ENCODE results near the gene PILRB.

DNA sequence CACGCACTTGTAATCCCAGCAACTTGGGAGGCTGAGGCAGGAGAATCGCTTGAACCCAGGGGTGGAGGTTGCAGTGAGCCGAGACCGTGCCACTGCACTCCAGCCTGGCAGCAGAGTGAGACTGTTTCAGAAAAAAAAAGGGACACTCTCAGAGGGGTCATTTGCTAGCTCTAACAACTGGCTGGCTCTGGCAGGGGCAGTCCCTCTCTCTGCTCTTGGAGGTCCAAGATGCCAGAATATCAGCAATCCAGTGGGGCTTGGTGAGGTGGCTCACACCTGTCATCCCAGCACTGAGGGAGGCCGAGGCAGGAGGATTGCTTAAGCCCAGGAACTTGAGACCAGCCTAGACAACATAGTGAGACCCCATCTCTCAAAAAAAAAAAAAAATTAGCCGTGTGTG lies 12.8 kb downstream of the PILRB start:
- TF ChIP-seq, protein P1, sequence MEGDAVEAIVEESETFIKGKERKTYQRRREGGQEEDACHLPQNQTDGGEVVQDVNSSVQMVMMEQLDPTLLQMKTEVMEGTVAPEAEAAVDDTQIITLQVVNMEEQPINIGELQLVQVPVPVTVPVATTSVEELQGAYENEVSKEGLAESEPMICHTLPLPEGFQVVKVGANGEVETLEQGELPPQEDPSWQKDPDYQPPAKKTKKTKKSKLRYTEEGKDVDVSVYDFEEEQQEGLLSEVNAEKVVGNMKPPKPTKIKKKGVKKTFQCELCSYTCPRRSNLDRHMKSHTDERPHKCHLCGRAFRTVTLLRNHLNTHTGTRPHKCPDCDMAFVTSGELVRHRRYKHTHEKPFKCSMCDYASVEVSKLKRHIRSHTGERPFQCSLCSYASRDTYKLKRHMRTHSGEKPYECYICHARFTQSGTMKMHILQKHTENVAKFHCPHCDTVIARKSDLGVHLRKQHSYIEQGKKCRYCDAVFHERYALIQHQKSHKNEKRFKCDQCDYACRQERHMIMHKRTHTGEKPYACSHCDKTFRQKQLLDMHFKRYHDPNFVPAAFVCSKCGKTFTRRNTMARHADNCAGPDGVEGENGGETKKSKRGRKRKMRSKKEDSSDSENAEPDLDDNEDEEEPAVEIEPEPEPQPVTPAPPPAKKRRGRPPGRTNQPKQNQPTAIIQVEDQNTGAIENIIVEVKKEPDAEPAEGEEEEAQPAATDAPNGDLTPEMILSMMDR (IDR thresholded peaks at IDR 0.05): no peak
- TF ChIP-seq POLR2AphosphoS5 (IDR thresholded peaks at IDR 0.05; ENCODE audit: low read depth, low read length): no peak
- TF ChIP-seq, protein P2, sequence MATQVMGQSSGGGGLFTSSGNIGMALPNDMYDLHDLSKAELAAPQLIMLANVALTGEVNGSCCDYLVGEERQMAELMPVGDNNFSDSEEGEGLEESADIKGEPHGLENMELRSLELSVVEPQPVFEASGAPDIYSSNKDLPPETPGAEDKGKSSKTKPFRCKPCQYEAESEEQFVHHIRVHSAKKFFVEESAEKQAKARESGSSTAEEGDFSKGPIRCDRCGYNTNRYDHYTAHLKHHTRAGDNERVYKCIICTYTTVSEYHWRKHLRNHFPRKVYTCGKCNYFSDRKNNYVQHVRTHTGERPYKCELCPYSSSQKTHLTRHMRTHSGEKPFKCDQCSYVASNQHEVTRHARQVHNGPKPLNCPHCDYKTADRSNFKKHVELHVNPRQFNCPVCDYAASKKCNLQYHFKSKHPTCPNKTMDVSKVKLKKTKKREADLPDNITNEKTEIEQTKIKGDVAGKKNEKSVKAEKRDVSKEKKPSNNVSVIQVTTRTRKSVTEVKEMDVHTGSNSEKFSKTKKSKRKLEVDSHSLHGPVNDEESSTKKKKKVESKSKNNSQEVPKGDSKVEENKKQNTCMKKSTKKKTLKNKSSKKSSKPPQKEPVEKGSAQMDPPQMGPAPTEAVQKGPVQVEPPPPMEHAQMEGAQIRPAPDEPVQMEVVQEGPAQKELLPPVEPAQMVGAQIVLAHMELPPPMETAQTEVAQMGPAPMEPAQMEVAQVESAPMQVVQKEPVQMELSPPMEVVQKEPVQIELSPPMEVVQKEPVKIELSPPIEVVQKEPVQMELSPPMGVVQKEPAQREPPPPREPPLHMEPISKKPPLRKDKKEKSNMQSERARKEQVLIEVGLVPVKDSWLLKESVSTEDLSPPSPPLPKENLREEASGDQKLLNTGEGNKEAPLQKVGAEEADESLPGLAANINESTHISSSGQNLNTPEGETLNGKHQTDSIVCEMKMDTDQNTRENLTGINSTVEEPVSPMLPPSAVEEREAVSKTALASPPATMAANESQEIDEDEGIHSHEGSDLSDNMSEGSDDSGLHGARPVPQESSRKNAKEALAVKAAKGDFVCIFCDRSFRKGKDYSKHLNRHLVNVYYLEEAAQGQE (IDR thresholded peaks at IDR 0.05; ENCODE audit: insufficient read depth in 1 of 2, low read depth in 2 of 2, low read length in 1 of 2): no peak
